Measurements from ENCODE around the gene FPGS.
A peak's percentile ranks its signal among the peaks of the same experiment; 100 is the strongest.
"Not testable (repeated sequence)": the region's sequence is repeated elsewhere in the genome, so short reads cannot be mapped to it uniquely, and the experiment has no call there.

Gene FPGS

DNA sequence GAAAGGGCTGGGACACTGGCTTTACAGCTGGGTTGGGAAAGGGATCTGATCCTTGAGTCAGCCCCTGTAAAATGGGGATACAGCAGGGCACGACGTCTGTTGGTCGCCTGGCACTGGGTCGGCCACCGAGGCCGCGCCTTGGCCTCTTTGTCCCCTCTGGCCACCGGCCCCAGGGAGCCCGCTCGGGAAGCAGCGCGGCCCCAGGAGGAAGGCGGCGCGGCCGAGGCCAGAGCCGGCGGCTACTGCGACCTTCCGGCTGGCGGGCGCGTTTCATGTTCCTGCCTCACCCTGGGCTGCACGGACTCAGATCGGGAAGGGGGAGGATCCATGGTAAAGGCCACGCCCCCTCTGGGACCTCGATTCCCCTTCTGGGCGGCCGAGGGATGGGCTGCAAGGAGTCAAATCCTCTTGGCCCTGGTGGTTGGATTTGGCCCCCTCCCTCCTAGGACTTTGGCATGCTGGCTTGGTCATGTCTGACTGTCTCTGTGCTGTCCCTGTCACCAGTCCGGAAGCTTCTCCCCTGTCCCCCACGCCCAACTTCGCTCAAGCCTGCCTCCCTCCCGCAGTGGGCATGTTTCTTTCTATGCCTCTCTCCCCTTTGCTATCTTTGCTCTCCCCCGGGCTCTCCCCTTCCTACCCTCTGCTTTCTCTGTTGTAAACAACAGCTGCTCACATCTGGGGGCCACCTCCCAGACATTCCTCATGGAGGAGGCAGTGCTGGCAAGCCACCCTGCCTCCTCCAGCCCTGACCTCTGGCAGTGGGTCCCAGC is 25.8 kb downstream of the FPGS start:
- Histone ChIP-seq H3K27ac (ENCODE audit: low read depth, low read length, severe bottlenecking) (peak overlapping the region; percentile 66), H3K4me3 (ENCODE audit: extremely low read depth, insufficient read depth, low read length, poor library complexity, severe bottlenecking) (no peak overlapping the region), H3K9me3 (ENCODE audit: control insufficient read depth, low read length) (no peaks in the 10 kb centered on the region), H3K4me1 (ENCODE audit: control insufficient read depth, insufficient read depth, low read length, poor library complexity, severe bottlenecking) (peaks cover 20% of the 10 kb centered on the region), H3K36me3 (ENCODE audit: control insufficient read depth, insufficient read depth, low read length) (peaks cover 28% of the 10 kb centered on the region)
- 6 to 8% methylated on average over 17 to 34 of the region's 34 CpGs for WGBS, 2 experiments (ENCODE audit: insufficient coverage in 2 of 2)

DNA sequence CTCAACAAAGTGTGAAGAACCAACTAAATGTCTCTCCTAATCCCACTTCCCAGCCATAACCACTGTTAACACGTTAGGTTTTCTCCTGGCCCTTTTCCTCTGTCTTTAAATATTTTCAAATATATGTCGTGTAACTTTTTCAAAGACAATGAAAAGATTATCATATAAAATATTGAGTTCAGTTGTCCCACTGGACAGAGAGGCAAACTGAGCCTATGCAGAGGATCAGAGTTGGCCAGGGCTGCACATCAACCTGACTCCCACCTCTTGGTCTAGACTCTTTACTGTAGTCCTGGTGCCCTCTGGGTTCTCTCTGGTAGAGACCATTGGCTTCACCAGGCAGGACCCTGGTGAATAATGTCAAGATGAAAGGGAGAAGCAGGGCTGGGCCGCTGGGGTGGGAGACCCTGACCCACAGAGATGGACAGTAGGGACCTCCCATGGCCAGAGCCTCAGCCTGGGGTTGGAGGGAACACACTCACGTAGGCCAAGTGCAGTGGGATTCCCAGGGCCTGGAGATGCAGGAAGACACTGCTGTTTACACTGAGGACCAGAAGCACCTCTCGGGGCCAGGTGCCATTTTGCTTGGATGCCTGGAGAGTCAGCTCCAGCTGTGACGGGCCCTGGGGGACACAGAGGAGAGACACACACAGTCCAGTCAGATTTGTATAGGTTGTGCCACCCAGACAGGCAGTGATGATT is 26.7 kb downstream of the FPGS start:
- no peak overlapping the region for H3K4me3 ChIP-seq (ENCODE audit: extremely low read depth, insufficient read depth, low read length, poor library complexity, severe bottlenecking)
- no peak overlapping the region for H3K27ac ChIP-seq (ENCODE audit: low read depth, low read length, severe bottlenecking)
- peaks cover 20% of the 10 kb centered on the region for H3K4me1 ChIP-seq (ENCODE audit: control insufficient read depth, insufficient read depth, low read length, poor library complexity, severe bottlenecking)
- H3K36me3 ChIP-seq (ENCODE audit: control insufficient read depth, insufficient read depth, low read length) = peaks cover 20% of the 10 kb centered on the region
- no peaks in the 10 kb centered on the region for H3K9me3 ChIP-seq (ENCODE audit: control insufficient read depth, low read length)
- WGBS, 2 experiments (ENCODE audit: insufficient coverage in 2 of 2) = 96 to 98% methylated on average over 4 to 5 of the region's 6 CpGs

DNA sequence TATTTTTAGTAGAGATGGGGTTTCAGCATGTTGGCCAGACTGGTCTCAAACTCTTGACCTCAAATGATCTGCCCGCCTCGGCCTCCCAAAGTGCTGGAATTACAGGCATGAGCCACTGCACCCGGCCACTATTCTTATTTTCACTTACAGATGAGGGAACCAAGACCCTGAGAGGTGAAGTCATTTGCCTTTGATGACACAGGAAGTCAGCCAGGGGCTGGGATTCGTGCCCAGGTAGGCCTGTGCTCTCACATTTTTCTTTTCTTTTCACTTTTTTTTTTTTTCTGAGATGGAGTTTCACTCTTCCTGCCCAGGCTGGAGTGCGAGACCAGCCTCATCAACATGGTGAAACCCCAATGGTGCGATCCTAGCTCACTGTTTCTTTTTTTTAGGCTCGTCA is 29.6 kb downstream of the FPGS start:
- peaks cover 6% of the 10 kb centered on the region for H3K36me3 ChIP-seq (ENCODE audit: control insufficient read depth, insufficient read depth, low read length)
- H3K4me3 ChIP-seq (ENCODE audit: extremely low read depth, insufficient read depth, low read length, poor library complexity, severe bottlenecking) = no peak overlapping the region
- 82 to 85% methylated on average over 4 to 6 of the region's 7 CpGs for WGBS, 2 experiments (ENCODE audit: insufficient coverage in 2 of 2)
- H3K9me3 ChIP-seq (ENCODE audit: control insufficient read depth, low read length) = no peaks in the 10 kb centered on the region
- no peak overlapping the region for H3K27ac ChIP-seq (ENCODE audit: low read depth, low read length, severe bottlenecking)
- H3K4me1 ChIP-seq (ENCODE audit: control insufficient read depth, insufficient read depth, low read length, poor library complexity, severe bottlenecking) = peaks cover 38% of the 10 kb centered on the region

- WGBS, 2 experiments (ENCODE audit: insufficient coverage in 2 of 2) = 100% methylated on average over 1 of the region's 1 CpG
- H3K4me1 ChIP-seq (ENCODE audit: control insufficient read depth, insufficient read depth, low read length, poor library complexity, severe bottlenecking) = peaks cover 42% of the 10 kb centered on the region
- H3K36me3 ChIP-seq (ENCODE audit: control insufficient read depth, insufficient read depth, low read length) = peaks cover 3% of the 10 kb centered on the region
- no peak overlapping the region for H3K27ac ChIP-seq (ENCODE audit: low read depth, low read length, severe bottlenecking)
- H3K9me3 ChIP-seq (ENCODE audit: control insufficient read depth, low read length) = no peaks in the 10 kb centered on the region
- no peak overlapping the region for H3K4me3 ChIP-seq (ENCODE audit: extremely low read depth, insufficient read depth, low read length, poor library complexity, severe bottlenecking)
Measured at GRCh38 chr9:127833555-127833954, 30.9 kb downstream of the FPGS start.

DNA sequence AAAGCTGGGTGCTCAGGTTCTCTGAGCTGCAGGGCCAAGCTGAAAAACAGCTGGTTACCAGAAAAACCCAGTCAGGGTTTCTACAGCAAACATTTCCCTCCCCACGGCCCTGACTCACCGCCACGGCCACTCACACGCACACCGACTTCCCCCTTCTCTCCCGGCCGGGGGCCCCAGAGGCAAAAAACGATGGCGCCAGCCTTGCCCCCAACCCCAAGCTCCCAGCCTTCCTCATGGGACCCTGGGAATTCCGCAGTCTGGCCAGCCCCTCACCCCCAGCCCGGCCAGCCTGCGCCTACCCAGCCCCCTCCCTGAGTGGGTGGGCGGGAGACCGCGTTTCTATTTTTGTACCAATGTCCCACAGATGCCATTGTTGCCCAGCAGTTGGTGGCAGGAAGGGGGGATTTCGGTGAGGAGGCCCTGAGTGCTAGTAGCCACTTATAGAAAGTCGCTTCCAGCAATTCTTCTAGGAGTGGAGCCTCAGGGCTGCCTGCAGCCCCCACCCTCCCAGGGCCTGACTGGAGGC is 33.4 kb downstream of the FPGS start:
- Histone ChIP-seq H3K4me1 (ENCODE audit: control insufficient read depth, insufficient read depth, low read length, poor library complexity, severe bottlenecking) (peaks cover 43% of the 10 kb centered on the region), H3K4me3 (ENCODE audit: extremely low read depth, insufficient read depth, low read length, poor library complexity, severe bottlenecking) (no peak overlapping the region), H3K36me3 (ENCODE audit: control insufficient read depth, insufficient read depth, low read length) (peaks cover 7% of the 10 kb centered on the region), H3K9me3 (ENCODE audit: control insufficient read depth, low read length) (no peaks in the 10 kb centered on the region), H3K27ac (ENCODE audit: low read depth, low read length, severe bottlenecking) (peak overlapping the region; percentile 88)
- WGBS, 2 experiments (ENCODE audit: insufficient coverage in 2 of 2) = 55 to 65% methylated on average over 11 to 12 of the region's 17 CpGs

DNA sequence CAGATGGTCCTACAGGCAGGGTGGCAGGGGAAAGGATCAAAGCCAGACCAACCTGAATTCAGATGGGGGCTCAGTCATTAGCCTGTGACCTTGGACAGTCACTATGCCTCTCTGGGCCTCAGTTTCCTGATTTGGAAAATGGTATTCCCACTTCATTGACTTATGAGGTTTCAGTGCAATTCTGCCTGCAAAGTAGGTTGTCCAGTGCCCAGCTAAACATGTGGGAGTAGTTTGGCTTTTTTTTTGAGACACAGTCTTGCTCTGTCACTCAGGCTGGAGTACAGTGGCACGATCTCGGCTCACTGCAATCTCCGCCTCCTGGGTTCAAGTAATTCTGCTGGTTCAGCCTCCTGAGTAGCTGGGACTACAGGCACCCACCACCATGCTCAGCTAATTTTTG is 33.9 kb downstream of the FPGS start:
- H3K36me3 ChIP-seq (ENCODE audit: control insufficient read depth, insufficient read depth, low read length); H3K9me3 ChIP-seq (ENCODE audit: control insufficient read depth, low read length); H3K4me3 ChIP-seq (ENCODE audit: extremely low read depth, insufficient read depth, low read length, poor library complexity, severe bottlenecking): not testable (repeated sequence)
- Histone ChIP-seq H3K4me1 (ENCODE audit: control insufficient read depth, insufficient read depth, low read length, poor library complexity, severe bottlenecking) (peaks cover 43% of the 10 kb centered on the region), H3K27ac (ENCODE audit: low read depth, low read length, severe bottlenecking) (peak overlapping the region; percentile 88)
- 94 to 97% methylated on average over 3 of the region's 3 CpGs for WGBS, 2 experiments (ENCODE audit: insufficient coverage in 2 of 2)

GRCh38 chr9:127837346-127837745 is 34.7 kb downstream of the FPGS start:
- Histone ChIP-seq H3K9me3 (ENCODE audit: control insufficient read depth, low read length) (no peaks in the 10 kb centered on the region), H3K4me1 (ENCODE audit: control insufficient read depth, insufficient read depth, low read length, poor library complexity, severe bottlenecking) (peaks cover 43% of the 10 kb centered on the region), H3K4me3 (ENCODE audit: extremely low read depth, insufficient read depth, low read length, poor library complexity, severe bottlenecking) (no peak overlapping the region), H3K27ac (ENCODE audit: low read depth, low read length, severe bottlenecking) (peak overlapping the region; percentile 72), H3K36me3 (ENCODE audit: control insufficient read depth, insufficient read depth, low read length) (peaks cover 7% of the 10 kb centered on the region)
- 86 to 94% methylated on average over 4 of the region's 4 CpGs for WGBS, 2 experiments (ENCODE audit: insufficient coverage in 2 of 2)

GRCh38 chr9:127838375-127839078 is 35.8 kb downstream of the FPGS start:
- peak overlapping the region; percentile 72 for H3K27ac ChIP-seq (ENCODE audit: low read depth, low read length, severe bottlenecking)
- H3K9me3 ChIP-seq (ENCODE audit: control insufficient read depth, low read length) = no peaks in the 10 kb centered on the region
- no peak overlapping the region for H3K4me3 ChIP-seq (ENCODE audit: extremely low read depth, insufficient read depth, low read length, poor library complexity, severe bottlenecking)
- H3K4me1 ChIP-seq (ENCODE audit: control insufficient read depth, insufficient read depth, low read length, poor library complexity, severe bottlenecking) = peaks cover 43% of the 10 kb centered on the region
- 43 to 66% methylated on average over 13 to 15 of the region's 18 CpGs for WGBS, 2 experiments (ENCODE audit: insufficient coverage in 2 of 2)
- H3K36me3 ChIP-seq (ENCODE audit: control insufficient read depth, insufficient read depth, low read length) = peaks cover 12% of the 10 kb centered on the region

- 92 to 93% methylated on average over 13 to 14 of the region's 15 CpGs for WGBS, 2 experiments (ENCODE audit: insufficient coverage in 2 of 2)
- H3K4me1 ChIP-seq (ENCODE audit: control insufficient read depth, insufficient read depth, low read length, poor library complexity, severe bottlenecking) = peaks cover 48% of the 10 kb centered on the region
Measured at GRCh38 chr9:127841087-127841835, 38.6 kb downstream of the FPGS start.

GRCh38 chr9:127844821-127845359 is 42.2 kb downstream of the FPGS start:
- peaks cover 22% of the 10 kb centered on the region for H3K4me1 ChIP-seq (ENCODE audit: control insufficient read depth, insufficient read depth, low read length, poor library complexity, severe bottlenecking)
- H3K9me3 ChIP-seq (ENCODE audit: control insufficient read depth, low read length) = peaks cover 20% of the 10 kb centered on the region
- 44 to 64% methylated on average over 5 to 13 of the region's 16 CpGs for WGBS, 2 experiments (ENCODE audit: insufficient coverage in 2 of 2)
- peak overlapping the region; percentile 87 for H3K27ac ChIP-seq (ENCODE audit: low read depth, low read length, severe bottlenecking)
- H3K36me3 ChIP-seq (ENCODE audit: control insufficient read depth, insufficient read depth, low read length) = peaks cover 21% of the 10 kb centered on the region
- no peak overlapping the region for H3K4me3 ChIP-seq (ENCODE audit: extremely low read depth, insufficient read depth, low read length, poor library complexity, severe bottlenecking)

More at GRCh38 chr9:127841087-127841835, 38.6 kb downstream of the FPGS start:
- no peak overlapping the region for H3K4me3 ChIP-seq (ENCODE audit: extremely low read depth, insufficient read depth, low read length, poor library complexity, severe bottlenecking)
- peaks cover 12% of the 10 kb centered on the region for H3K36me3 ChIP-seq (ENCODE audit: control insufficient read depth, insufficient read depth, low read length)
- H3K27ac ChIP-seq (ENCODE audit: low read depth, low read length, severe bottlenecking) = no peak overlapping the region
- no peaks in the 10 kb centered on the region for H3K9me3 ChIP-seq (ENCODE audit: control insufficient read depth, low read length)

All from mesodermal cell (in vitro differentiated cells).